HG03280 (cell line): Measurements from ENCODE around the gene SPPL2B.

Experiments used
- ATAC-seq: cut with Tn5 transposase; IDR thresholded peaks from one replicate; pipeline ENCODE4 v1.9.1; 2021; ENCODE audit warnings: mild to moderate bottlenecking, moderate library complexity; ENCODE audit not compliant: unreplicated experiment

The SPPL2B gene

DNA sequence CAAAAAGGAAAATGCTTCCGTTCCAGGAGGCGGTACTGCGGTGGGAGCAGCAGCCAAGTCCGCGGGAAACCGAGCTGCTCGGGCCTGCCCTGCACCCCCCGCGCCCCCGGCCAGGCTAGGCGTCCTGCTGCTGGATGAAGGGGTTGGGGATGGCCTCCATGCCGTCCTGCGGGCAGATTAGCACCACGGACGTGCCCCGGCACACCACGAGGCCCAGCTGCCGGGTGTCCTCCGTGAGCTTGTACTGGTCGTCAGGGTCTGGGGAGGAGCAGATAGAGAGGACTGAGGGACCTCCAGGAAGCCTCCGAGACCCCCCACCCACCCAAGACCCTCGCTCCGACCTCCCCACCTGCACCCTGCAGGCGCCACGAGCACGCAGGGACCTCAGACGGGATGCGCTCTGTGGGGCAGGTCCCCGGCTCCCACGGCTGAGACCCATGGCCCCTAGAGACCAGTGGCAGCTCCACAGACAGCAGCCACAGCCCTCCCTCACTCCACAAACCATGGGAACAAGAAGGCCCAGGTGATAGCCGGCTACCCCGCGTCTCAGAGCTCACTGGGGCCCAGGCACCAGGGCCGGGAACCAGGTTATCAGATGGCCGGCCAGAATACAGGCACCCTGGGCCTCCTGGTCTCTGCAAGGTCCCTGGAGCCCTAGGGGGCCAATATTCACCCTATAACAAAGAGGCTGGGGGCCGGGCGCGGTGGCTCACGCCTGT, 6.8 kb upstream of the SPPL2B start:
- no peak for ATAC-seq

DNA sequence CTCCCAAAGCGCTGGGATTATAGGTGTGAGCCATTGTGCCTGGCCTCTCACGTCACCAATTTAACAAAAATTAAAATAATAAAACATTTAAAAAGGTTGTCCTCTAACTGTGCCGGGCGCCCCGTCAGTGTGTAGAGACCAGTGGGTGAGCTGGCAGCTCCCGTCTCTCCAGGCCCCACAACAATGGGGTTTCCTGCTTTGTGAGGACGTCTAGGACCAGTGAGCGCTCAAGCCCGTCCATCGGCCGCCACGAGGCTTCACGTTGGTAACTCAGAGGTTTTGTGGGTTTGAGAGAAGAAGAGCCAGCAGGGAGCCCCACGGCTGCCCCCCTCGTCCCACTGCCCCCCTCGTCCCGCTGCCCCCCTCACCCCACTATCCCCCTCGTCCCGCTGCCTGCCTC, 4.8 kb upstream of the SPPL2B start:
- no peak for ATAC-seq

DNA sequence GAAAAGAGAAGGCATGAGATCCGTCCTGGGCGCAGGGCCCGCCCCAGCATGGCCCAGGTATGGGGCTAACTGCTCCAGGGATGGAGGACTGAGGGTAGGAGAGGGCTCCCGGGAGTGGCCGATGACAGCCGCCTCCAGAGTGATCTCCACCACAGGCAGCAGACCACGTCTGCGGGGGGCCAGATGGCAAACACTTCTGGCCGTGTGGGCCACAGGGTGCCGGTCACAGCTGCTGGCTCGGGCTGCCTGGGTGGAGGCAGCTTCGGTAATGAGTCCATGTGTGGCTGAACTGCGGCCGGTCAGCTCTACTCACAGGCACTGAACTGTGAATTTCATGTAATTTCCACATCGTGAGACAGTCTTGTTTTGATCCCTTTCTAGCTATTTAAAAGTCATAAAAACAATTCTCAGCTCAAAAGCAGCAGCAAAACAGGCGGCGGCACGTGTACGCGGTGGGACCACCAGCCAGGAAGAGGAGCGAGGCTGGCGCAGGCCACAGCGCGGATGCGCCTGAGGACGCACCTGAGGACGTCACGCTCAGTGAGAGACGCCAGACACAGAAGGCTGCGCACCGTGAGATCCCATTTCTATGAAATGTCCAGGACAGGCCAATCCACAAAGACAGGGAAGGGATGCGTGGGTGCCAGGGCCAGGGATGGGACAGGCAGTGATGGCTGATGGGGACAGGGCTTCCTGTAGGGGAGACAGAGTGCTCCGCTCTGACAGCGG, 4.1 kb upstream of the SPPL2B start:
- ATAC-seq = no peak

DNA sequence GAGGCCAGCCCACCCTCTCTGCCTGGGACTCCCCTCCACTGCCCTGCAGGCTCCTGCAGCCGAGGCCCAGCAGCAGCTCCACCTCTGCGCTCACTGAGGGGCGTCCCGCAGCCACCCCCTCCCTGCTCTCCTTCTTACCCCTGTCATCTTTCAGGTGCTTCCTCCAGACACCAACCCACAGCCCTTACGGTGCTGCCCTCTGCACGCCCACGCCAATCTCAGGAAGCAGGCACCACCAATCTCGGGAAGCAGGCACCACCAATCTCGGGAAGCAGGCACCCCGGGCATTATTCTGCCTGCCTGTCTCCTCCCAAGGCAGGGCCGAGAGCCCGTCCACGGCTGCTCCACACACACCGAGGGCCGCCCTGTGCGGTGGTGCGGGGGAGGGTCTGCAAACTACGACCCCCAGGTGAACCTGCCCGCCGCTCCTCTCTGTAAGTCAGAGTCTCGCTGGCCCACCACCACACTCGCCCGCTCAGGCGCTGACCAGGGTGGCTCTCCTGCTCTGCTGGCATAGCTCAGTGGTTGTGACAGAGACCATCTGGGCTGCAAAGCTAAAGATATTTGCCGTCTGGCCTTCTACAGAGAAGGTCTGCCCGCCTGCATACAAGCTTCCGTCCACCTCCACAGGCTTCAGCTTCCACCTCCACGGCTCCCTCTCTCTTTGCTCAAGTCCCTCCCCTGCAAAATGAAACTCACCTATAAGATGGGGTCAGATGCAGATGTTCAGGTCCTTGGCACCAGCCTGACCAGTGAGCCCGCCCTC, 3.0 kb upstream of the SPPL2B start:
- ATAC-seq = no peak

DNA sequence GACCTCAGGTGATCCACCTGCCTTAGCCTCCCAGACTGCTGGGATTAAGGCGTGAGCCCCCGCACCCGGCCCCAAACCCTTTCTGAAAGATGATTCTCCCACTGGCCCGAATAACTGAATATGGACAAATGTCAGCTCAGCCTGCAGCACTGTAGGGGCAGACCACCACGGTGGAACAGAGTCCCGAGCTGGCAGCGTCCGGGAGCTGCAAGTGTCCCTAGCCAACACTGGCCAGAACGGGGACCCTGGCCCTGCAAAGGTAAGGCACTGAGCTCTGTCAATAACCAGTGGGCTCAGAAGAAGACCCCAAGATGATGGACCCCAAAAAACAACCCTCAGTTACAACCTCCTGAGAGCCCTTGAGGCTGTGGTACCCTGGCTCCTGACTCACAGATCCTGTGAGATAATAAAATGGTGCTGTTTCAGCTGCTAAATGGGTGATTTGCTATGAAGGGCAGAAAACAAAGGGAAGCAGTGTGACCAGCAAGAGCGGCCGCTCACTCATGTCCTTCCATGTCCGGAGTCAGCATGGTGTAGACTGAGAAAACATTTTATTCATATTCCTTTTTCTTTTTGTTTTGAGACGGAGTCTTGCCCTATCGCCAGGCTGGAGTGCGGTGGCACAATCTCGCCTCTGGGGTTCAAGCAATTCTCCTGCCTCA, 1.7 kb upstream of the SPPL2B start:
- ATAC-seq = no peak

DNA sequence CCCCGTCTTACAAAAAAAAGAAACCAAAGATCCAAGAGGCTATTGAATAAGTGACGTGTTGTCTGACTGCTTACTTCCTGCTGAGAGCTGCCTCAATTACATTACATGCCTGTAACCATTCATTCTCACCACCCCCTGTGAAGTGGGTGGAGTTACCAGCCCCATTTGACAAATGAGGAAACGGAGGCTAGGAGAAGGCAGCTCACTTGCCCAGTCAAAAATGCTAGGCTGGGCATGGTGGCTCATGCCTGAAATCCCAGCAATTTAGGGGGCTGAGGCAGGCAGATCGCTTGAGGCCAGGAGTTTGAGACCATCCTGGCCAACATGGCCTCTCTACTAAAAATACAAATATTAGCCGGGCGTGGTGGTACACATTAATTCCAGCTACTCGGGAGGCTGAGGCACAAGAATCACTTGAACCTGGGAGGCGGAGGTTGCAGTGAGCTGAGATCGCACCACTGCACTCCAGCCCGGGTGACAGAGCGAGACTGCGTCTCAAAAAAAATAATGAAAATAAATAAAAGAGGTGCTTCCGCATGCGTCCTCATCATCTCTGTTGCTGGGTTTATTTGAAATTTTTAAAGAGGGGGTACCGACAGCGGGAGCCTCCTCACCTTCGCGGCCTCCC, 597 bp upstream of the SPPL2B start:
- ATAC-seq = peak; percentile 40

DNA sequence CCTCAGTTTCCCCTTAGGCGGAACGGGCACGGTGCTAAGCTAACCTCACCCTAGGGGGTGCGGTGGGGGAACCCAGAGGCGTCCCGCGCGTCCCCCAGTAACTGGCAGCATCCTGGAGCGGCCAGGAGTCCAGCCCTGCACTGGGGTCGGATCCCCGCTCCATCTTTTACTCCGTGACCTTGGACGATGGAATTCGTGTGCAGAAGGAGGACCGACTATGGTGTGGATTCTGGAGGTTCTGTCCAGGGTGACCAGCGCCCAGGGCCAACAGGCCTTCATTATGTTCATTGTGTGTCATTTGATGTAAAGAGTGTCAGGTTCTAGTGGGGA, 630 bp downstream of the SPPL2B start:
- ATAC-seq = no peak

DNA sequence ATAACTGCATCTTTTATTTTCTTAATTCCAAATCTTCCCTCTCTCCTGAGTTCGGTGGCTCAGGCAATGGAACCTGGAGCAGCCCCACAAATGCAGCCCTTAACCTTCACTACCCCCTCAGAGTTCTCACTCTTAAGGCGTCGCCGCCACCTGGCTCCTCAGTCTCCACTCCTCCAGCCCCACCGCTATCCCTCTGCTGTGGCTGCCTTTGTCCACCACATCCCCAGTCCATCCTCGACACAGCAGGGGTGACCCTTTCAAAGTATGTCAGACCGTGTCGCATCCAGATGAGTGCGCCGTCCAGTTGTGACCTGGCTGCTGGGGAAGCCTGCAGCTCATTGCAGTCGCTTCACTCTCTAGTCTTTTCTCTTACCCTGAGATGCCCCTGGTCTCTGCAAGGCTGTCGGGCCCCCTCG, 1.0 kb downstream of the SPPL2B start:
- ATAC-seq = no peak

DNA sequence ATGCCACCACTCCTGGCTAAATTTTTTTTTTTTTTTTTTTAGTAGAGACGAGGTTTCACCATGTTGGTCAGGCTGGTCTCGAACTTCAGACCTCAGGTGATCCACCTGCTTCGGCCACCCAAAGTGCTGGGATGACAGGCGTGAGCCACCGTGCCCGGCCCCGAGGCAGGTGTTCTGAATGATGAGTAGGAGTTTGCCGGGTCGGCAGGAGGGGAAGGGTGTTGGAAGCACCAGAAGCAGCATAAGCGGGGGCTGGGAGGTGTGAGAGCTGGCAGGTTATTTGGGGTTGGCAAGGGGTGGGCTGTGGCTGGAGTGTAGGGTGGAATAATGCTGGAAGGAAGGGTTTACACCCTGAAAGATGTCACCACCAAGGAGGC, 1.8 kb downstream of the SPPL2B start:
- no peak for ATAC-seq

DNA sequence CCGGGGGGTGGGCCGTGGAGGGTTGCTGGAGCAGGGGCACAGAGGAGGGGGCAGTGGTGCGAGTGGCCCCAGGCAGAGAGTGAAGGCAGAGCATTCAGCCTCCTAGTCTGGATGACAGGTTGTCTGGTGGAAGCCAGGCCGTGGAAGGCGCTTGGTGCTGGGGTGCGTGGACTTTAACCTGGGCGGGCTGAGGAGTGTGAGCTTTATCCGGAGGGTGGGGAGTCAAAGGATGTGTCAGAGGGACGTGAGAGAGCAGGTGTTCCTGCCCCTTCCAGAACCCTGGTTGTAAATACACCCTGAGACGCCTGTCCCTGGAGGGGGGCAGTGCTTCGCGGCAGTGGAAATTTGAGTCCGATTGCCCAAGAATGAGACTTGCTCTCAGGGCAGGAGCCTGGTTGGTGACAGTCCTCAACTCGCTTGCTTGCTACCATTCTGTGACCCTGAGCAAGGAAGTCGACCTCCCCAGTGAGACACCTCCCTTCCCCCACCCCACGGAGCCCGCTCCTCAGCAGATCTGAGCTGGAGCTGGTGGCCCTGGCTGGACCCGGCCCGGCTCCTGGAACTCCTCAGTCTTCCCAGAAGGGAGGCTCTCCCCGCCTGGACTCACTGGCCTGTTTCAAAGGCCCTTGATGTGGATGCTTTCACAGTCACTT, 2.3 kb downstream of the SPPL2B start:
- ATAC-seq = no peak

DNA sequence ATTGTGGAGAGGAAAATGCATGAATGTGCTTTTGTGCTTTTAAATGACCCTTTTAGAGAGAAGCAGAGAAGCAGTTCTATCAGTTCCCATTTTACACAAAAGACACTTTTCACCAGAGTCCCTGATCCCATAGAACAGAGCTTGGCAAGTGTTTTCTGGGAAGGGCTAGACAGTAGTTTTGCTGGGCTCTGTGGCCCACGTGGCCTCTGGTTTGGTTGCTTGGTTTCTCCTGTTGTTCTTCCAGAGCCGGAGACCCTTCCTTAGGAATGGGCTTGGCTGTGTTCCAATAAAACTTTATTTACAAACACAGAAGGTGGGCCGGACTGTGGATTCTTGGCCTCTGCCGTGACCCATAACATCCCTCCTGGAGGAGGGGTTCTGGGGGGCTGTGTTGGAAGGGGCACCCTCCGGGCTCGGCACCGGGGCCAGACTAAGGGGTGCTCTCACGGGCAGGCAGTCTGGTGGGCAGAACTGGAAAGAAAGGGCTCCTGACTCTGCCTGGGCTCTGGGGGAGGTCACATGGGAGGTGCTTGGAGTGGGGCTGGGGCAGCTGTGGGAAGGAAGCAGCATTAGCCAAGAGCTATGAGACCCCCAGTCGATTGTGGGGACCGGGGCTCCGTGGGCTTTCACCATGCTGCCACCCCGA, 3.2 kb downstream of the SPPL2B start:
- no peak for ATAC-seq

DNA sequence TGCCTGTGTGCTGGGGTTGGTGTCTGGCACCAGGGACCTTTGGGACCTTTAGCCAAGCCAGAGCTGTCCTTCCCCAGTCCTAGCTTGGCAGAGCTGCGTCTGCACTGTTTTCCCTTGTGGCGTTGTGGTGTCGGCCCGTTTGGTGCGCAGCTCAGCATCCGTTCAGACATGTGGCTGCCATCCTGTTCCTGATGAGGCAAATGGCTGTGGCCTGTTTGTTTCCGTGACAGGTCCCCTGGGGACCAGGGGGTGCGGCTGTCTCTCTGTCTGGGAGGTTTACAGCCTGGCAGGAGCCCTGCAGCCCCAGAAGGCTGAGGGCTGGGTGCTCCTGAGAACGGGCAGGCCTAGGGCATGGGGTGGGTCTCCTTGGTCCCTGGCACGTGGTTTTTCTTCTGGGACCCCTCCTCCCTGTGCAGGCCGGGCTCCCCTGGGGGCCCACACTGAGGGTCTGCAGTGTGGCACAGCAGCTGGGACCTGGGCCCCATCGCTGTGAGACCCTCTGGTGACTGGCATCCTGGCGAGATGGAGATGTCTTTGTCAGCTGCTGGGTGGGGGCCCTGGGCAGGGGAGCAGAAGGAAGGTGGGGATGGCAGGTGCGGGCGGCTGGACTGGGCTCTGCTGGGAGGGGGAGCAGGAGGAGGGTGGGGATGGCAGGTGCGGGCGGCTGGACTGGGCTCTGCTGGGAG, 4.0 kb downstream of the SPPL2B start:
- ATAC-seq = no peak

DNA sequence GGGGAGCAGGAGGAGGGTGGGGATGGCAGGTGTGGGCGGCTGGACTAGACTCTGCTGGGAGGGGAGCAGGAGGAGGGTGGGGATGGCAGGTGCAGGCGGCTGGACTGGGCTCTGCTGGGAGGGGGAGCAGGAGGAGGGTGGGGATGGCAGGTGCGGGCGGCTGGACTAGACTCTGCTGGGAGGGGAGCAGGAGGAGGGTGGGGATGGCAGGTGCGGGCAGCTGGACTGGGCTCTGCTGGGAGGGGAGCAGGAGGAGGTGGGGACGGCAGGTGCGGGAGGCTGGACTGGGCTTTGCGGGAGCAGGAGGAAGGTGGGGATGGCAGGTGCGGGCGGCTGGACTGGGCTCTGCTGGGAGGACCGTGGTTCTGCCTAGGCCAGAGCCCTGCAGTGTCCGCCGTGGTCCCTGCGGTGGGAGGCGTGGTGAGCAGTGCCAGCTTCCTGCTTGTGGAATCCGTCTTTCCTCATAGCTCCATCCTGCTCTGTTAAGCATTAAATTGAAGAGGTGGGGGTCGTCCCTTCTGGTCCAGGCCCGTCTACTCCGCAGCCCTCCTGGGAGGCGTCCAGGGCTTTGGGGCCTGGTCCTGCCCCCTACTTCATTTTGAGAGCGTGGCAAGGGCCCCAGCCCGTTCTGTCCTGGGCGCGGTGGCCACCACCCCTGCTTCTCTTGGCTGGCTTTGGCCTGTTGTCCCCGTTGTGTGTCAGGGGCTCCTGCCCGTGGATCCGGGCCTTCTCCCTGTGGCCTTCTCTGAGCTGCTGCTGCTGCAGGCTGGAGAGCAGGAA, 4.7 kb downstream of the SPPL2B start:
- no peak for ATAC-seq

DNA sequence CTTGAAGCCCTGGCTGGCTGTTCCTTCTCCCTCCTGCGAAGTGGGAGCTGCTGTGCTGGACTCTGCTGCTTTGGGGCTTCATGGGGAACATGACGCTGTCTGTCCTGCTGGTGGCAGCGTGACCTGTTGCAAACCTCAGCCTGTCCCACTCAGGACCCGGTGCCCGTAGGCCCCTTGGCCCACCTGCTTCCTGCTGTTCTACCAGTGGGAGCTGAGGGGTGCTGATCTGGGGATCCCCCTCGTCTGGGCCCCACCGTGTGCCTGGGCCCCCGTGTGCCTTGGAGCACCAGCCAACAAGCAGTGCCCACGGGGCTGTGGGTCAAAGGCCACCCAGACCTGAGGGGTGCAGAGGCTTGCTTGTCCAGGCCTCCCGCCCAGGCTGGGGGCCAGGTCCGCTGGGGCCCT, 5.3 kb downstream of the SPPL2B start:
- no peak for ATAC-seq

DNA sequence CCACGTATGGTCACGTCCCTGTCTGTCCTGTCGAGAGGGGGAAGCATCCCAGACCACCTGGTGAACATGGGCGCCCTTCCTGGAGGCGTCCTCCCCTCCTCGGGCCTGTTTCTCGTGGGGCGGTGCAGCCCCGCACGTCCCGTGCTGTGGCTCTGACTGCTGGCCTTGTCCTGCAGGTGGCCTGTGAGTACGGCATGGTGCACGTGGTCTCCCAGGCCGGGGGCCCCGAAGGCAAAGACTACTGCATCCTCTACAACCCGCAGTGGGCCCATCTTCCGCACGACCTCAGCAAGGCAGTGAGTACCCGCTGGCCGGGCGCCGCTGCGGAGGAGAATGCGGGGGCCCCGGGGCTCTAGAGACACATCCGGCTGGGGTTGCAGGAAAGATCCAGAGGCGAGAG, 5.9 kb downstream of the SPPL2B start:
- ATAC-seq = no peak

DNA sequence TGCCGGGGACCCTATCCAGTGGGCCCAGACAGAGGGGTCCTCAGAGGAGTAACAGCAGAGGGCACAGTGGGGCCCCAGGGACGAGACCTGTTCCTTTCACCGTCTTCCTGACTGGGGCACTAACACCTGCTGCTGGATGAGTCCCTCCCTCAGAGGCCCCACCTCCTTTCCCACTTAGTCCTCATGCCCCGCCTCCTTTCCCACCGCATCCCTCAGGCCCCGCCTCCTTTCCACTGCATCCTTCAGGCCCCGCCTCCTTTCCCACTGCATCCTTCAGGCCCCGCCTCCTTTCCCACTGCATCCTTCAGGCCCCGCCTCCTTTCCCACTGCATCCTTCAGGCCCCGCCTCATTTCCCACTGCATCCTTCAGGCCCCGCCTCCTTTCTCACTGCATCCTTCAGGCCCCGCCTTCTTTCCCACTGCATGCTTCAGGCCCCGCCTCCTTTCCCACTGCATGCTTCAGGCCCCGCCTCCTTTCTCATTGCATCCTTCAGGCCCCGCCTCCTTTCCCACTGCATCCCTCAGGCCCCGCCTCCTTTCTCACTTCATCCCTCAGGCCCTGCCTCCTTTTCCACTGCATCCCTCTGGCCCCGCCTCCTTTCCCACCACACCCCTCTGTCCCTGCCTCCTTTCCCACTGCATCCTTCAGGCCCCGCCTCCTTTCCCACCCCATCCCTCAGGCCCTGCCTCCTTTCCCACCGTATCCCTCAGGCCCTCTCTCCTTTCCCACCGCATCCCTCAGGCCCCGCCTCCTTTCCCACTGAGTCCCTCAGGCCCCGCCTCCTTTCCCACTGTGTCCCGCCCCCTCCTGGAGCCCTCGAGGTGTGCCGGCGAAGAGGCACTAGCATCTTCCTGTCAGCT, 6.7 kb downstream of the SPPL2B start:
- no peak for ATAC-seq

DNA sequence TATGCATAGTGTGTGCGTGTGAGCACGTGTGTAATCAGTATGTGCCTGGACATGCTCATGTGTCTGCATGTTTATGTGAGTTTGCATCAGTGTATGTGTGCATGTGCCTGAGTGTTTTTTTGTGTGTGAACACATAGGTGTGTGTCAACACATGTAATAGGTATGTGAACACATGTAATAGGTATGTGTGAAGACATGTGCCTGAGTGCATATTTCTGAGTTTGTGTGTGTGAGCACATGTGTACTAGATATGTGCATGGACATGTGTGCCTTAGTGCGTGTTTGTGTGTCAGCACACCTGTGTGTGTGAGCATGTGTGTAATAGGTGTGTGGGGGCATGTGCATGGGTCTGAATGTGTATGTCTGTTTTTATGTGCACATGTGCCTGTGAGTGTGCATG, 7.4 kb downstream of the SPPL2B start:
- no peak for ATAC-seq
